Activated B cell treated with CpG ODN at 0.5 μM for 24 hours (primary cell): ENCODE measurements around the gene RAD9A. TPM values are rescaled to one million over a fixed set of nuclear protein-coding genes. Genes with fewer than 3 reads are reported as not detected.

Experiments used
- ATAC-seq: fragments of 200-7000 bp; cut with Tn5 transposase; one replicate; pipeline ENCODE4 v1.10.0; 2021; ENCODE audit warnings: low read depth, mild to moderate bottlenecking, moderate library complexity
- CTCF ChIA-PET: fragments of 350-600 bp; sonication (Branson Sonifier 250); formaldehyde crosslinking; loops from one replicate; lab custom pipeline; 2021; ENCODE audit warnings: antibody characterized with exemption; lab: Charles Lee
- POLR2A ChIA-PET: fragments of 350-600 bp; sonication (Branson Sonifier 250); formaldehyde crosslinking; loops from one replicate; lab custom pipeline; 2021; ENCODE audit warnings: antibody characterized with exemption; lab: Charles Lee
- DNase-seq: peaks from one replicate; pipeline ENCODE4 v3.0.0; 2022
- H3K27ac Mint-ChIP-seq: one replicate; pipeline ENCODE4 v1.8.0; 2020; ENCODE audit warnings: mixed read lengths
- H3K27me3 Mint-ChIP-seq: one replicate; pipeline ENCODE4 v1.8.0; 2021; ENCODE audit warnings: mixed read lengths
- H3K36me3 Mint-ChIP-seq: one replicate; pipeline ENCODE4 v1.8.0; 2021; ENCODE audit warnings: low read depth, mixed read lengths
- H3K4me1 Mint-ChIP-seq: one replicate; pipeline ENCODE4 v1.8.0; 2021; ENCODE audit warnings: mixed read lengths
- H3K4me3 Mint-ChIP-seq: one replicate; pipeline ENCODE4 v1.8.0; 2020; ENCODE audit warnings: mild to moderate bottlenecking, mixed read lengths
- H3K9me3 Mint-ChIP-seq: one replicate; pipeline ENCODE4 v1.8.0; 2020; ENCODE audit warnings: mixed read lengths
- CTCF ChIP-seq: fragments of 200-600 bp; IDR thresholded peaks from one replicate; pipeline ENCODE4 v1.8.0; 2022; ENCODE audit warnings: antibody characterized with exemption, mild to moderate bottlenecking
- intact Hi-C: fragments of 100-400 bp; cut with micrococcal nuclease; formaldehyde crosslinking; loops from one replicate; pipeline ENCODE4 v1.15.1; 2024
- total RNA-seq: library from RNA; stranded (reverse); gene quantifications from 2 replicates; pipeline ENCODE4 v1.2.3, GENCODE V29; 2022

RAD9A gene
- total RNA-seq, 1 donor from 2014 or later: 35.2 TPM

GRCh38 chr11:67351275-67352005 is 40.3 kb upstream of the RAD9A start:
- no peak for ATAC-seq
- intact Hi-C loops: loop anchor here (2.0 to 10.0 kb wide), 7 partner anchors 64 to 363 kb away; partner anchors contain the start of genes ANKRD13D, RPS6KB2 and TMEM134
- peak; percentile 82 for TF ChIP-seq CTCF
- H3K27me3 Mint-ChIP-seq: no peaks in the 10 kb centered on the region
- CTCF ChIA-PET: interaction anchor here (0.7 to 10.1 kb wide), 20 partner anchors 10 to 229 kb away, joined by 3 to 735 read pairs (median 4); partner anchors contain the start of genes ANKRD13D, CLCF1, PITPNM1 and PPP1CA
- POLR2A ChIA-PET: interaction anchor here (0.5 to 26.3 kb wide), 23 partner anchors 9 to 979 kb away, joined by 3 to 1307 read pairs (median 8); partner anchors contain the start of genes ANKRD13D, CLCF1, CORO1B and GRK2
- no peaks in the 10 kb centered on the region for H3K9me3 Mint-ChIP-seq
- H3K36me3 Mint-ChIP-seq: peaks cover 13% of the 10 kb centered on the region
- DNase-seq: peak; percentile 63
- peaks cover 80% of the 10 kb centered on the region for H3K4me1 Mint-ChIP-seq
- peak overlapping the region; percentile 95 for H3K4me3 Mint-ChIP-seq
- H3K27ac Mint-ChIP-seq: peak overlapping the region; percentile 89

- CTCF ChIA-PET: interaction anchor here (0.7 to 10.1 kb wide), 12 partner anchors 7 to 234 kb away, joined by 3 to 735 read pairs (median 6); partner anchors contain the start of genes ANKRD13D, CLCF1, KDM2A and PPP1CA
- ATAC-seq (peak; percentile 35), DNase-seq (no peak)
- Mint-ChIP-seq H3K27me3 (no peaks in the 10 kb centered on the region), H3K4me3 (peak overlapping the region; percentile 95), H3K27ac (peak overlapping the region; percentile 99), H3K9me3 (no peaks in the 10 kb centered on the region), H3K36me3 (peaks cover 13% of the 10 kb centered on the region), H3K4me1 (peaks cover 89% of the 10 kb centered on the region)
- no peak for TF ChIP-seq CTCF
- POLR2A ChIA-PET: interaction anchor here (0.5 to 26.3 kb wide), 47 partner anchors 8 to 1690 kb away, joined by 3 to 1307 read pairs (median 9); partner anchors contain the start of genes AIP, ANKRD13D, CLCF1 and CORO1B
- intact Hi-C loops: loop anchor here (1.0 to 10.0 kb wide), 15 partner anchors 21 to 362 kb away; partner anchors contain the start of genes AIP, ANKRD13D, CDK2AP2 and CLCF1
Observed at GRCh38 chr11:67352546-67353316, 39.1 kb upstream of the RAD9A start.

GRCh38 chr11:67353317-67354074 is 38.3 kb upstream of the RAD9A start, which contains the start of gene POLD4:
Gene POLD4 (minus strand): TSS chr11:67353546. CDS start chr11:67353399, 147 bp downstream.
- peak within 1 kb of the TSS; percentile 99 for H3K27ac Mint-ChIP-seq
- no peak for TF ChIP-seq CTCF
- CTCF ChIA-PET: interaction anchor here (0.6 to 10.1 kb wide), 12 partner anchors 8 to 234 kb away, joined by 3 to 735 read pairs (median 4); partner anchors contain the start of genes ANKRD13D, CLCF1, KDM2A and PPP1CA
- peaks cover 89% of the 10 kb centered on the region for H3K4me1 Mint-ChIP-seq
- DNase-seq (peak; percentile 98), ATAC-seq (peak; percentile 78)
- H3K9me3 Mint-ChIP-seq: no peaks in the 10 kb centered on the region
- POLR2A ChIA-PET: interaction anchor here (0.5 to 26.3 kb wide), 53 partner anchors 9 to 1860 kb away, joined by 3 to 1307 read pairs (median 7); partner anchors contain the start of genes AIP, ANKRD13D, CLCF1 and CORO1B
- peaks cover 16% of the 10 kb centered on the region for H3K36me3 Mint-ChIP-seq
- H3K4me3 Mint-ChIP-seq: peak within 1 kb of the TSS; percentile 95
- intact Hi-C loops: loop anchor here (1.0 to 10.0 kb wide), 15 partner anchors 20 to 361 kb away; partner anchors contain the start of genes AIP, ANKRD13D, CDK2AP2 and CLCF1
- H3K27me3 Mint-ChIP-seq: no peaks in the 10 kb centered on the region
